ENCODE results near the gene BRINP3. TPM values are rescaled to one million over a fixed set of nuclear protein-coding genes. Genes with fewer than 3 reads are reported as not detected.

The BRINP3 gene
- total RNA-seq, 6 donors from 2014 or later = 0.17 to 1.6 (median 1.1) TPM; not detected in 2

GRCh38 chr1:190159146-190159545, 318.5 kb downstream of the BRINP3 start:
- WGBS, 2 donors = 72 to 86% methylated on average over 2 of the region's 2 CpGs
- no peaks in the 10 kb centered on the region for H3K36me3 ChIP-seq
- no peak overlapping the region for H3K4me3 ChIP-seq

GRCh38 chr1:190154744-190155143, 322.9 kb downstream of the BRINP3 start:
- no peak overlapping the region for H3K27ac ChIP-seq
- 51 to 62% methylated on average over 2 of the region's 2 CpGs for WGBS, 2 donors
- ATAC-seq (ENCODE audit: low FRiP score in 2 of 2) (no peak), DNase-seq (no peak)
- H3K4me1 ChIP-seq = no peaks in the 10 kb centered on the region
- no peaks in the 10 kb centered on the region for H3K36me3 ChIP-seq
- no peaks in the 10 kb centered on the region for H3K9me3 ChIP-seq
- H3K27me3 ChIP-seq = no peaks in the 10 kb centered on the region
- no peak for TF ChIP-seq POLR2AphosphoS5 (IDR thresholded peaks at IDR 0.05)
- no peak overlapping the region for H3K4me3 ChIP-seq

More at GRCh38 chr1:190159146-190159545, 318.5 kb downstream of the BRINP3 start:
- DNase-seq (no peak), ATAC-seq (ENCODE audit: low FRiP score in 2 of 2) (no peak)
- Histone ChIP-seq H3K27me3 (no peaks in the 10 kb centered on the region), H3K27ac (no peak overlapping the region), H3K4me1 (no peaks in the 10 kb centered on the region), H3K9me3 (no peaks in the 10 kb centered on the region)
- TF ChIP-seq POLR2AphosphoS5 (IDR thresholded peaks at IDR 0.05) (no peak), POLR2A (IDR thresholded peaks at IDR 0.05) (no peak), CTCF (IDR thresholded peaks at IDR 0.05) (no peak), EP300 (IDR thresholded peaks at IDR 0.05) (no peak)

GRCh38 chr1:190147616-190148015, 330.0 kb downstream of the BRINP3 start:
- Histone ChIP-seq H3K9me3 (no peaks in the 10 kb centered on the region), H3K36me3 (no peaks in the 10 kb centered on the region), H3K27ac (no peak overlapping the region), H3K27me3 (no peaks in the 10 kb centered on the region), H3K4me1 (no peaks in the 10 kb centered on the region), H3K4me3 (no peak overlapping the region)
- ATAC-seq (ENCODE audit: low FRiP score in 2 of 2) (no peak), DNase-seq (no peak)
- 42 to 62% methylated on average over 2 of the region's 2 CpGs for WGBS, 2 donors
- TF ChIP-seq POLR2AphosphoS5 (IDR thresholded peaks at IDR 0.05) (no peak), CTCF (IDR thresholded peaks at IDR 0.05) (no peak), POLR2A (IDR thresholded peaks at IDR 0.05) (no peak), EP300 (IDR thresholded peaks at IDR 0.05) (no peak)

- H3K36me3 ChIP-seq = no peaks in the 10 kb centered on the region
- no peaks in the 10 kb centered on the region for H3K9me3 ChIP-seq
- ATAC-seq (ENCODE audit: low FRiP score in 2 of 2) (no peak), DNase-seq (no peak)
- H3K27ac ChIP-seq = no peak overlapping the region
- no peaks in the 10 kb centered on the region for H3K4me1 ChIP-seq
- TF ChIP-seq EP300 (IDR thresholded peaks at IDR 0.05) = no peak
- TF ChIP-seq CTCF (IDR thresholded peaks at IDR 0.05) = no peak
- TF ChIP-seq POLR2A (IDR thresholded peaks at IDR 0.05) = no peak
- WGBS, 2 donors = 79 to 82% methylated on average over 2 of the region's 2 CpGs
- H3K27me3 ChIP-seq = no peaks in the 10 kb centered on the region
- H3K4me3 ChIP-seq = no peak overlapping the region
These were observed 333.0 kb downstream of the BRINP3 start for GRCh38 chr1:190144650-190145049.

GRCh38 chr1:190140644-190141043, 337.0 kb downstream of the BRINP3 start:
- DNase-seq (no peak), ATAC-seq (ENCODE audit: low FRiP score in 2 of 2) (no peak)
- H3K27me3 ChIP-seq = no peaks in the 10 kb centered on the region
- no peaks in the 10 kb centered on the region for H3K36me3 ChIP-seq
- WGBS, 2 donors = 86 to 88% methylated on average over 1 of the region's 1 CpG
- no peak for TF ChIP-seq CTCF (IDR thresholded peaks at IDR 0.05)
- TF ChIP-seq POLR2AphosphoS5 (IDR thresholded peaks at IDR 0.05) = no peak
- no peak for TF ChIP-seq EP300 (IDR thresholded peaks at IDR 0.05)
- no peak for TF ChIP-seq POLR2A (IDR thresholded peaks at IDR 0.05)
- H3K9me3 ChIP-seq = no peaks in the 10 kb centered on the region
- H3K4me3 ChIP-seq = no peak overlapping the region
- no peaks in the 10 kb centered on the region for H3K4me1 ChIP-seq
- H3K27ac ChIP-seq = no peak overlapping the region

Data from upper lobe of left lung (tissue), 6 donors.